Transverse colon (tissue), 4 donors: ENCODE measurements around the gene PDE2A. TPM values are rescaled to one million over a fixed set of nuclear protein-coding genes. Genes with fewer than 3 reads are reported as not detected.

Source experiments
- DNase-seq: peaks from one replicate; pipeline ENCODE4 v3.0.0-alpha.2; 2019
- H3K27ac ChIP-seq, 4 donors: fragments of 200-600 bp; sonication (generic); 2 replicates each; pipeline ENCODE4 v1.5.1; 2016 to 2018; ENCODE audit warnings: inconsistent platforms in 4 of 4
- H3K27me3 ChIP-seq: fragments of 200-600 bp; sonication (generic); 2 replicates; pipeline ENCODE4 v1.5.1; 2017; ENCODE audit warnings: inconsistent platforms
- H3K36me3 ChIP-seq, 4 donors: fragments of 200-600 bp; sonication (generic); 2 replicates each; pipeline ENCODE4 v1.5.1; 2017 to 2019; ENCODE audit warnings: inconsistent platforms in 4 of 4
- H3K4me1 ChIP-seq, 4 donors: fragments of 200-600 bp; sonication (generic); 2 replicates each; pipeline ENCODE4 v1.5.1; 2017 to 2020; ENCODE audit warnings: inconsistent platforms in 4 of 4
- H3K4me3 ChIP-seq, 4 donors: fragments of 200-600 bp; sonication (generic); 1 replicate in 1 of 4; 2 replicates in 3 of 4; pipeline versions ENCODE4 v1.5.1 to v1.6.1; 2017 to 2019; ENCODE audit warnings: inconsistent platforms in 4 of 4
- H3K9me3 ChIP-seq, 2 donors: fragments of 200-600 bp; sonication (generic); 2 replicates each; pipeline ENCODE4 v1.5.1; 2017 to 2019; ENCODE audit warnings: inconsistent platforms in 2 of 2
- CTCF ChIP-seq, 5 experiments: fragments of 200-600 bp in 3 of 5; fragments of 450-650 bp in 2 of 5; sonication (generic) in 3 of 5; IDR thresholded peaks; 1 replicate in 2 of 5; 2 replicates in 3 of 5; pipeline ENCODE4 v1.5.1; 2016 to 2017; ENCODE audit warnings: antibody characterized with exemption in 5 of 5, inconsistent platforms in 3 of 5, mild to moderate bottlenecking in 2 of 5, moderate library complexity in 1 of 5
- EP300 ChIP-seq: sonication (generic); formaldehyde crosslinking; IDR thresholded peaks from one replicate; pipeline ENCODE4 v1.6.1; 2017; ENCODE audit warnings: antibody characterized with exemption, low read depth
- POLR2A ChIP-seq: fragments of 450-650 bp; IDR thresholded peaks from one replicate; pipeline ENCODE4 v1.6.1; 2016; ENCODE audit warnings: antibody characterized with exemption, mild to moderate bottlenecking, moderate library complexity
- POLR2AphosphoS5 ChIP-seq, 3 donors: sonication (generic); formaldehyde crosslinking; IDR thresholded peaks; one replicate each; pipeline ENCODE4 v1.6.1; 2016; ENCODE audit warnings: antibody characterized with exemption in 3 of 3
- WGBS, 2 donors: methylation state at CpG; one replicate each; pipeline ENCODE4 v1.1.5; 2018; ENCODE audit warnings: low coverage in 1 of 2; 5-methylcytosine and 5-hydroxymethylcytosine counted together
- in situ Hi-C, 4 donors: fragments of 200-750 bp; cut with MboI; loops; one replicate each; pipeline versions ENCODE4 v1.15.0 to v1.15.1; 2017; ENCODE audit warnings: low sequenced_read_pairs in 3 of 4, low pct_ligation_motif_present in 1 of 4, low pct_unique_long_range_greater_than_20kb in 1 of 4
- intact Hi-C: fragments of 100-400 bp; cut with DNase I; formaldehyde crosslinking; loops from one replicate; pipeline ENCODE4 v1.15.1; 2023; ENCODE audit warnings: low total_unique reads
- total RNA-seq, 4 donors: library from RNA; depleted of rRNA; stranded (reverse); fragments of >200 nt; gene quantifications; one replicate each; pipeline ENCODE4 v1.1.0, GENCODE V29; 2016

Gene PDE2A
- total RNA-seq, 4 donors from 2014 or later: 6.6 to 41.9 (median 17.1) TPM

- Histone ChIP-seq H3K36me3 (no peaks in the 10 kb centered on the region), H3K4me3 (no peak overlapping the region), H3K27me3 (peaks cover 22% of the 10 kb centered on the region), H3K27ac (no peak overlapping the region), H3K4me1 (no peaks in the 10 kb centered on the region), H3K9me3 (no peaks in the 10 kb centered on the region)
- TF ChIP-seq EP300: no peak
- TF ChIP-seq POLR2AphosphoS5 (IDR thresholded peaks at IDR 0.05): no peak
- TF ChIP-seq POLR2A: no peak
- no peak for TF ChIP-seq CTCF (IDR thresholded peaks at IDR 0.05)
- in situ Hi-C loops: no loop called here
- DNase-seq: no peak
- 91 to 100% methylated on average over 1 to 6 of the region's 6 CpGs for WGBS, 2 donors
- intact Hi-C loops: no loop called here
Measured at GRCh38 chr11:72543849-72544542, 130.2 kb downstream of the PDE2A start.

- no peak for TF ChIP-seq EP300
- no peak for TF ChIP-seq CTCF (IDR thresholded peaks at IDR 0.05)
- TF ChIP-seq POLR2A: no peak
- TF ChIP-seq POLR2AphosphoS5 (IDR thresholded peaks at IDR 0.05): no peak
- Histone ChIP-seq H3K4me1 (no peaks in the 10 kb centered on the region), H3K4me3 (no peak overlapping the region), H3K27me3 (peaks cover 22% of the 10 kb centered on the region), H3K27ac (no peak overlapping the region), H3K36me3 (no peaks in the 10 kb centered on the region), H3K9me3 (no peaks in the 10 kb centered on the region)
- in situ Hi-C loops: no loop called here
- intact Hi-C loops: no loop called here
- WGBS, 2 donors: 90% methylated on average over 4 of the region's 4 CpGs; no CpG with 5 or more reads in 1 of the 2 donors
- no peak for DNase-seq
Measured at GRCh38 chr11:72541257-72541974, 132.8 kb downstream of the PDE2A start.

DNA sequence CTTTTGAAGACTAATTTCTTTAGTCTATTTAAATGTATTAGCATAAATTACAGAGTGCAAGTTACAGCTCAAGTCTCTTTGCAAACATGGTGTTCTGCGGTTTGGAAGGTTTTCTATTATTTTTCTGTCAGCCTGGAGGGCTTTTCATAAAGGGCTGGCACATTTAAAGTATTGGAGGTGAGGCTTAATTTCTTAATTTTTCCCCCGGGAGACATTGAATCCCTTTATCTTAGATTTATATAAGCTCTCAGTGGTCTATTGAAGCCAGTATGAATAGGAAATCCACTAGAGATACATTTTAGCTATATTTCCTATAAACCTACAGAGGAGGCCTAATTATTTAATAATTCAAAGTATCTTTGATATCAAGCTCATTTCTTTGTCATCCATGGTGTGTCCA, 137.2 kb downstream of the PDE2A start:
- Histone ChIP-seq H3K36me3 (no peaks in the 10 kb centered on the region), H3K27ac (no peak overlapping the region), H3K4me1 (no peaks in the 10 kb centered on the region), H3K4me3 (no peak overlapping the region), H3K27me3 (peaks cover 22% of the 10 kb centered on the region), H3K9me3 (no peaks in the 10 kb centered on the region)
- in situ Hi-C loops (no loop called here), intact Hi-C loops (no loop called here)
- 83 to 92% methylated on average over 2 of the region's 2 CpGs for WGBS, 2 donors
- TF ChIP-seq POLR2A (no peak), EP300 (no peak), POLR2AphosphoS5 (IDR thresholded peaks at IDR 0.05) (no peak)
- DNase-seq: no peak

DNA sequence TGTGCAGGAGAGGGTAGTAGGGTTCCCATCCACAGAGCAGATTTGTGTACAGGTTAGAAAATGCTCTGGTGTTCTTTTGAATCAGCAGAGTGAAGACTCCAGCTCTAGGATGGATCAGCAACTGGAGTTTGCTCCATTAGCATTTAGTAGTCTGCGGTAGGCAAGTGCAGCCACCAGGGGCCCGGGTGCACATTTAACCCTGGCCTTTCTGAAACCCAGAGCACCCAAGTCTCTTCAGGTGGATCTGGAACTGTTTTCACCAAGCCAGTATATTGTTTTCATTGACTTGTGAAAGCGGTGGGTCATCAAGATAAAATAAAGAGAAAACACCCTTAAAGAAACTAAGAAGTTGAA, 139.1 kb downstream of the PDE2A start:
- intact Hi-C loops: no loop called here
- H3K27ac ChIP-seq: no peak overlapping the region
- in situ Hi-C loops: no loop called here
- H3K36me3 ChIP-seq: no peaks in the 10 kb centered on the region
- no peak overlapping the region for H3K4me3 ChIP-seq
- peaks cover 12% of the 10 kb centered on the region for H3K27me3 ChIP-seq
- no peaks in the 10 kb centered on the region for H3K4me1 ChIP-seq
- 59% methylated on average over 3 of the region's 3 CpGs; no CpG with 5 or more reads in 1 of the 2 donors for WGBS, 2 donors
- no peak for DNase-seq
- TF ChIP-seq EP300 (no peak), POLR2A (no peak), POLR2AphosphoS5 (IDR thresholded peaks at IDR 0.05) (no peak), CTCF (IDR thresholded peaks at IDR 0.05) (no peak)
- H3K9me3 ChIP-seq: no peaks in the 10 kb centered on the region
